HG03060 (cell line): ENCODE measurements around the gene NT5C1A.

Experiments used
- ATAC-seq: cut with Tn5 transposase; IDR thresholded peaks from one replicate; pipeline ENCODE4 v1.9.1; 2021; ENCODE audit warnings: low read depth, moderate number of reproducible peaks; ENCODE audit not compliant: unreplicated experiment

Gene NT5C1A

DNA sequence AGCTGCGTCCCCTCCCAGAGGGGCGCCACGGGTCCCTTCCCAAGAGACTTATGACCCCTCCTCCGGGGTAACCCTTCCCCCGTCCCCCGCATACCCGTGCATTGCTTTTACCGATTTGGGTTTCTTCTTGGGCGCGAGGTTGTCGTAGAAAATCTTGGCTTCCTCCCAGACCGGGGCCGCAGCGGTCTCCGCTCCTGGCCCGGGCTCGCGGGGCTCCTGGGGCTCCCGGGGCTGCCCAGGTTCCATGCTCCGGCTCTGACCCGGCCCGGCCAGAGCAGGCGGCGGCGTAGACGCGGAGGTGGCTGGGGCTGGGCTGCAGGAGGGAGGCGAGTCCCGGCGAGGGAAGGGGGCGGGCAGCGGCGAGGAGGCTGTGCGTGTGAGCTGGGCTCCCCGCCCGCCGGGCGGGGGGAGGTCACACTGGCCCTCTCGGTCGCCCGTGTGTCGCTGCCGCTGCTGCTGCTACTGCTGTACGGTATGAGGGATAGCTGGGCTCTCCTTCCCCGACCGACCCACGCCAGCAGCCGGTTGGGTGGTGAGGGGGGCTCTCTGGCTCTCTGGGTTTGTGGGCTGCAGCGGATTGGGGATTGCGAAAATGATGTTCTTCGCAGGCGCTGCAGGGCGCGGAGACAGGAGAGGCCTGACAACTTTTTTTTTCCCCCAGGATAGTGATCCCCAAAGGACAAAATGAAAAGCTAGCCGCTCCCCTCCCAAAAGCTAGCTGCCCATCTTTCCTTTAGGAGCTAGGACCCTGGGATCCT, at the start of gene NT5C1A:
TSS of gene NT5C1A (minus strand) at position 315 of the 758 bp plus-strand sequence. CDS start at position 246, 69 bp downstream.
- no peak for ATAC-seq

DNA sequence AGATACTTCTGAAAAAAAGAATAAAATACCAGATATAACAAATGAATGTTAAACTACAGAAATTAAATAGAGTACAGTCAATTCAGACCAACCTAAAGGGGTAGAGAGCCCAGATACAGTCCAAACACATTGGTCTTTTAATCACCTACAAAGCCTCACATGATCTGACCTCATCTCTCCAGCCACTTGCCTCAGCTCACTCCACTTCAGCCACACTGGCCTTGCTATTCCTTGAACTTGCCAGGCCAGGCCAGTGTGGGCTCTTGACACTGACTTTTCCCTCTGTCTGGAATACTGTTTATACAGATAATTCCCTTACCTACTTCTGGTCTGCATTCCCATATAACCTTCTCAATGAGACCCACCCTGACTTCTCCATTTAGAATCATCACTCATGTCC, 49.8 kb upstream of the NT5C1A start:
- ATAC-seq: no peak

DNA sequence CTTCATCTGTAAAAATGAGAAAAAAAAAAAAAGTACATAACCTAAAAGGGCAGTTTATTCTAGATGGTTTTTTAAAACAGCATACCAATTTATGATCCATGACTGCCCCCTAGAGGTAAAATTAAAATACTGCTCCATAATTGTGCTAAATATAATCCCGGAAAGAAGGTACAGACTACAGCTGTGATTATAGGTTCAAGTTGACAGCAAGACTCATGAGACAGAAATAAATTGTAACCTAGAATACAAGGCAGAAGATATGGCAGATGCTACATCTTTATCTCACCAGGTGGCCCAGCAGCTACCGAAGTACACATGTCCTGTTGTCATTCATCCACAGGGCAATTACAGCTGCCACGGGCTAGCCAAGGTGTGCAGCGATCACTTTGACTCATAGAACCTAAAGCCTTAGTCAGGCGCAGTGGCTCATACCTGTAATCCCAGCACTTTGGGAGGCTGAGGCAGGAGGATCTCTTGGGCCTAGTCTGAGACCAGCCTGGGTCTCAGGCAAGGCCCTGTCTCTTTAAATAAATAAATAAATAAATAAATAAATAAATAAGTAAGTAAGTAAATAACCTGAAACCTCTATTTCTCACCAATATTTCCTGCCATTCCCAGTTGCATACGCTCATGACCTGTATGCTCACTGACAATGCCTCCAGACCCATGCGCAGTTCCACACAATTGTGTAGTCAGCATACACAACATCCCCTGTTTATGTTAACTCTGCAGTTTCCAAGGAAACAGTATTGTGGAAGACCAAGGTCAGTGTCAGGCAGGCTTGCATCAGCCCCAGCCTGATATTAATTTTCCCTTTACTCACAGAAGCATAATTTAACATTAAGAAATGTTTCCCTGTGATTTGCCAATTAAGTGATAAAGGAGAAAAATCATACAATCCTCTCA, 48.4 kb upstream of the NT5C1A start:
- ATAC-seq: no peak

DNA sequence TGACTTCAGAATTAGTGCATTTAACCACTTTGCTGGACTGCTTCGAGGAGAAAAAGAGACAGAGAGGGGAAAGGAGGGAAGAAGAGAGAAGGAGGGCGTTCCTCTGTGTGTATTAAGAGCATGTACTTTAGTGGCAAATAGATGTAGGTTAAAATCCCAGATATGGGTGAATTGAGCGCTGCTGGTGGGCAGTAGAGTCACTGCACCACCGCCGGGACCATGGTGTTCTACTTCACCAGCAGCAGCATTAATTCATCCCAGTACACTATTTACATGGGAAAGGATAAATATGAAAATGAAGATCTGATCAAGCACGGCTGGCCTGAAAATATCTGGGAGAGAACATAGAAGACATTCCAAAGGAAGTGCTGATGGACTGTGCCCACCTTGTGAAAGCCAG, 45.9 kb upstream of the NT5C1A start:
- no peak for ATAC-seq

DNA sequence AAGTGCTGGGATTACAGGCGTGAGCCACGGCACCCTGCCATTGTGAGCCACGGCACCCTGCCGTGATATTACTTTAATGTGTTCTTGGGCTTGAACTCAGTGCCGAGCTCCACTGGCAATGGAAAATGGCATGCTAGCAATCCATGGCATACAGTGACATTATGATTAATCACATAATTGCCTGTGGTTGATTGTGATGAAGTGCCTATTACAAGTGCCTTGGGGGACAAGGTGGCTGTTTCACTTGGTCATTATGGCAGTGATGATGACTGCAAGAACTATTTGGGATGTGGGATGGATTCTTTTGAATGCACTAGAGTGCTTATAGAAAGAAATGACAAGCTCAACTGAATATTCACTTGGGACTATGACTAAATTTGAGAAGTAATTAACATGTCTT, 41.6 kb upstream of the NT5C1A start:
- no peak for ATAC-seq

DNA sequence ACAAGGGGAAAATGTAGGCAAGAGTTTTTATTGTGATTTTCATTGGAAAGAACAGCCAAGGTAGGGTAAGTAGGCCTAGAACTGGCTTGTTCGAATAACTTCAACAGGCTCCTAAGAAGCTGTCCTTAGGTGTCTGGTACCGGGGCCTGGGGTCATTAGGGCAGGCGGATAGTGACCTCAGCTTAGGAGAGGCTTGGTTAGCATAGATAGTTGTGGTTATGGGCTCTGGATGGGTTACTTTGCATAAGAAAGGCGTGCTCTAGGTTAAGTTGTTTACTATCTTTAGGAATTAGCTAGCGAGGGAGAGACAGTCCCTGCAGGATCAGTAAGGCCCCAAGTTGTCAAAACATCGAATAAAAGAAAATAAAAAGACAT, 40.0 kb upstream of the NT5C1A start:
- ATAC-seq: no peak

DNA sequence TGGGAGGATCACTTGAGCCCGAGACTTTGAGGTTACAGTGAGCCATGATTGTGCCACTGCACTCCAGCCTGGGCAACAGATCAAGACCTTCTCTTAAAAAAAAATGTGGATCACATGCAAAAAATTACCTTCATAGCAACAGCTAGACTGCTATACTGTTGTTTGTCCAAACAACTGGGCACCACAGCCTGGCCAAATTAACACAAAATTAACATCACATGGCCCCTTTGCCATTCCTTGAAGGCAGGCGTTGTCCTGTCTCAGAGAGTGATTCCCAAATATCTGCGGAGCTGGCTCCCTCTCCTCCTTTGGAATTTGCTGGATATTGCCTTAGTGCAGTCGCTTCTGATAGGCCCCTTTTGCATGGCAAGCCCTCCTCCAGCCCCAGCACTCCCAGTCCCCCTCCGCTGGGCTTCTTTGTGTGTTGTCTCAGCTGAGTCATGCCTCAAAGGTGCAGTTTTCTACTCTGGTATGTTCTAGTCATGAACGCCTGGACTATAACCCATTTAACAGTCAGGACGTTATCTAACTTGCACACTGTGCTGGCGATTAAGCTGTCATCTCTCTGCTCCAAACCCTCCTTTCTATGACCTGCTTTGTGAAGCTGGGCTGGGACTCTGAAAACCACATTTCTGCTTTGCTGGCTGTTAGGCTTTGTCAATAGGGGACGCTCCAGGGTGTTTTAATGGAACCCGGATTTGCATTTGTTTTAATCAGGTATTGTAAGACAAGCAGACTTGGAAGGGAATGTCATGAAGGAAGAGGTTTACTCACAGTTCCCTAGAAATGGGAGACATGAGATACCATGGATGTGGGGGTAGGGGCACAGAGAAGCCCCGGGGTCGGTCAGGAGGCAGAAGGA, 39.4 kb upstream of the NT5C1A start:
- no peak for ATAC-seq

DNA sequence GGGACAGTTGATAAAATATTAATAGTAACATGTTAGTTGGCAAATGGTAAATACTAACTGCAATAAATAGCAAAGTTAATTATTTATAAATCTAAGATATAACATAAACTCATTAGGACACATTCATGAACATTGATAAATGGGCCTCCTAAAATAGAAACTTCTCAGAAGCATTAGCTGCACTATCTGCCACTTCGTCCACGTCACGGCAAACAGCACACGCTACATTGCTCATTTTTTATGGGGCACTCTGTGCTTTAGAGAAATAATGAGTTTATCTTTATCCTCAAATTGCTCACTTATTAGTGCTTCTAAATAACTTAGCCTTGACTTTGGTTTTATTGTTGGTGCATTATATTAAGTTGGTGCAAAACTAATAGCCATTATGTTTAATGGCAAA, 35.6 kb upstream of the NT5C1A start:
- no peak for ATAC-seq

DNA sequence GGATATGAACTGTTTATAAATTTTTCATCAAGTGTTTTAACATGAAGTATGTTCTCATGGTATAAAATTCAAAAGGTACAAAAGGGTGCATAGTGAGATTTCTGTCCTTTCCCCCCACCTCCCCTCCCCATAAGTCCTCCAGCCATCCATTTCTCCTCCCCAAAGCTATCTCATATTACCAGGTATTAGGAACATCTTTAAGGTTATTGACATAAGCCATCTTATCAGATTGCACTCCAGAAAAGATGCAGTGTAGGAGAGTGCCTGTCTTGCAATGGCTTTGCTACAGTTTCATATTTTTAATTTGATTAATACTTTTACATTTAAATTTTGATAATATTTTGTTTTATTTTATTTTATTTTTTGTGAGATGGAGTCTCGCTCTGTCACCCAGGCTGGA, 32.9 kb upstream of the NT5C1A start:
- no peak for ATAC-seq

DNA sequence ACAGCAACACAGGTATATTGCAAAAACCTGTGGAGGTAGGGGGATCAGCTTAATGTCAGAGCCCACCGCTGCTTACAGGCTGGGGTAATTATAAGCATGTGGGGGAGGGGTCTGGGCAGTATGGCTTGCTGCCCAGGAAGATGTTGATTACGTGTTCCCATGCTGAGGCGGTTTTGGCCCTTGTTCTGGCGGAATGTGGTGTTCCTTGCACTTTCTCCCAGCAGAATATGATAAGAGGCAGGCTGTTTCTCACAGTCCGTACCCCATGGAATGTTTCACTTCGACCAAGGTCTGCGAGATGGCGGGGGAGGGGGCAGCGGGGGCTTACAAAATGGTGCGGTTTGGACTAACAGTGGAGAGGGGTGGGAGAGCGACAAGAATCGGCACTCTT, 29.1 kb upstream of the NT5C1A start:
- ATAC-seq: no peak

DNA sequence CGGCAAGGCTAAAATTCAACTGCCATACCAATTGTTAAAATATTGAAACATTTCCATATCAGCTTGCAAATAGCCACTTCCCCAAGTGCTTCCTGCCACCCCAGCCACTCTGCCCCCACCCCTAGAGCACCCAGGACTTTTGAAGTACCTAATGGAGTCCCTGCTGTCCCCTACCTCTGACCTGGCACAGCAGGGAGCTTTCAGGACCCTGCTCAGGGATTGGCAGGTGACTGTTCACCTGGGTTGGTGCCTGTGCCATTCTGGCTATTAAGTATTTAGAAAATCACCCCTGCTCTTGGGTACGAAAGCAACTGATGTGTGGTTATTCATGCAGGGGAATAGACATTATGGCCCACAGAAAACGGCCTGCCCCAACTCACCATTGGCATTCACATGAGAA, 28.4 kb upstream of the NT5C1A start:
- ATAC-seq: no peak

DNA sequence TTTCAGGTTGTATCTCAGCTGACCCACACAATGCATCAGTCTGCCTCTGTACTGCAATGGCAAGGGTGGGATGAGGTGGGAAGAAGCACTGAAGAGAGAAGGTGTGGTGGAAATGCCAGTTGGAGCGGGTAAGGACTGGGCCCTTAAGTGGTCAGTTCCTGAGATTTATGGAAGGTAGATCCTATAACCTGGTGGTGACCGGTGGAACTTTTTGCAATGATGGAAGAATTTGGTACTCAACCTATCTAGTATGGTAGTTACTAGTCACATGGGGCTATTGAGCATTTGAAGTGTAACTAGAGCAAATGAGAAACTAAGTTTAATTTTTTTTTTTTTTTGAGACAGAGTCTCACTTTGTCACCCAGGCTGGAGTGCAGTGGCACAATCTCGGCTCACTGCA, 27.5 kb upstream of the NT5C1A start:
- ATAC-seq: no peak

DNA sequence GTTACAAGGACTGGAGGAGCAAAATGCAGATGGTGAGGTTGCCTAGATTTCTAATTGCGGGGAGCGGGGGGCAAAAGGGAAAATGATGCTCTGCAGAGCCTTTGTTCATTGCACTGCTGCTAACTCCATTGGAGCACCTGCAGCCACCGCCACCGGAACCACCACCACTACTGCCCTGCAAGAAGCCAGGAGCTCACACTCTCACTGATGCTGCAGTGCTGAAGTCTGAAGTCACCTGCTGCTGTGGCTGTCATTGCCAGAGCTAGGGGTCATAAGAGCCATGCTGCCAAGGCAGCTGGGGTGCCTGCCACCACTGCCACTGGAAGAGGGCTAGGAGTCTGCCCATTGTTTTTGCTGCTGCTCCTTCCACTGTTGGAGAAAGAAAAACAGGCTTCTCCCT, 26.7 kb upstream of the NT5C1A start:
- no peak for ATAC-seq

DNA sequence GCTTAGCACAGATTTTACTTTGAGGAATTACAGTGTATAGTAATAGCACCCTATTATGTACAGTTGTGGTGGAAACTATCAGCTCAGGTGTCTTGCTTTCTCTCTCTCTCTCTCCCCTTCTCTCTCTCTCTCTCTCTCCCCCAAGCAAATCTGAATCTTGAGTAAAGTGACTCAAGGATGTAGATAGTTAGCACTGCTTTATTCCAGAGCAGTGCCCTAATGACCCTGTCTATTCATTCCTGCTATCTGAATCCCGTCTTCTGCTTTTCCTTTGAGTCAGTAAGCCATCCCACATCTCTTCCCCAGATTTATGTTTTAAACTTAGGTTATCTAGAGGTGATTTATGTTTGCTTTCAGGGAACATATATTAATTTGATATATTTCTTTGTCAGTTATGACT, 24.5 kb upstream of the NT5C1A start:
- ATAC-seq: no peak

DNA sequence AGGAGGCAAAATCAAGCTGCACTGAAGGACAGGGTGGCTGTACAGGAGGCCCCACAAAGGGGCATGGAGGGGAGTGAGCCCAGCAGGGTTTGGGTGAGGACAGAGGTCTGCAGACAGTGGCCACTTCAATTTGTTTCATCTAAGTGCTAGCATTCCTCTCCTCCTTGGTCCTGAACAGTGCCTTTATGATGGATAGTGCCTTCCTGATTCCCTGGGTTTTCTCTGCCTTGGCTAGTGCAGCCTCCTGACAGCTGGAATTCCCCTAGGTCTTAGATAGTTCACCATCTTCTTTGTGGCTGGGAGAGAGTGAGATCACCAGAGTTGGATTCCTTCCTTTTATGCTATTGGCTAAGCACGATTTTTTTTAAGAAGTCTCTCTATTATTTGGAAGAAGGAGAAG, 23.1 kb upstream of the NT5C1A start:
- no peak for ATAC-seq

DNA sequence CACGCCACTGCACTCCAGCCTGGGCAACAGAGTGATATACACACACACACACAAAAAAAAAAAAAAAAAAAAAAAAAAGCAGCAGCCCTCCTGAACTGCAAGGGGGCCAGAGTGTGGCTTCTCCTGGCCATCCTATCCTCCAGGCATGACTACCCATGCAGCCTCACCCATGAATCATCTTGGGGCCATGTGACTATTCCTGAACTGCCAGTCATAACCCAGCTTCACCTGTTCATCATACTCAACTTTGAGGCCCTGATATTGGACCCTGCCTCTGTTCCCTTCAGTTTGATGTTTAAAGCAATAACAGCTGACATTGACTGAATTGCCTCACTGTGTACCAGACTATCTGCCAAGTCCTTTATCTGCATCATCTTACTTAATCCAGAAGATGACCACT, 22.1 kb upstream of the NT5C1A start:
- ATAC-seq: no peak

DNA sequence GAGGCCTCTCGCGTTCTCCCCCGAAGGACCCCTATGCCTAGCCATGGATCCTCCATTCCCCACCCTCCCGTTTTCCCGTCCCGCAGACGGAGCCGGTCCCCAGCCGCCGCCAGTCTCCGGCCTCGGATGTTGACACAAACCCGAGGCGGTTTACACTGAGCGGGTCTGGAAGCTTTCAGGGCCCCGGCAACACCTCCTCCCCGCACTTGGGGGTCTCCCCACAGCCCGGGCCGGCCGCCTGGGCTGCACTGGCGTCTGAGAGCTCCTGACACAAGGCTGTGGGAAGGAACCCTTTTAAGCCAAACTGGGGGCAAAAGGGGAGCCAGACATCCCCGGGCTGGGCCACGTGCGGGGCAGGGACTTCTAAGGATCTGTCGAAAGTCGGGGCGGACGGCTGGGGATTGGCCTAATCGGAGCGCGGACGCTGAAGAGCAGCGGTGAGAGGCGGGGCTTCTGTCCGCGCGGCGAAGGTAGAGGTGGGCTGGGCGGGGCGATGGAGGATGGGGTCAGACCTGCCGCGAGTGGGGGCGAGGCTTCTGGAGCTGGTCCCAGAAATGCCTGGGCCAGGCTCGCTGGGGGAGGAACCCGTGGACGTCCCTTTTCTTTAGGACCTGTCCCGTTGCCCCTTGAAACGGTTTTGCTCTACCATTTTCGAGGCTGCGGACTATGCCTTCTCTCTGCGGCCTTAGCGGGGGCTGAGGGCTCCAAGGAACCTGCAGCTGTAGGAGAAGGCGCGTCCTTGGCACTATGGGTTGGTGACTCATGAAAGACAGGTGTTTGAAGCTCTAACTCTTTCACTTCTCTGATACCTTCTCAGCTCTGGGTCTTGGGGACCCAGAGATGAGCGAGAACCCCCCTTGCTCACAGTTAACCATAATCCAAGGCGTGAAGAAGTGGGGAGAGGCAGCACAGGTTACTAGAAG, 20.5 kb upstream of the NT5C1A start:
- ATAC-seq: no peak

DNA sequence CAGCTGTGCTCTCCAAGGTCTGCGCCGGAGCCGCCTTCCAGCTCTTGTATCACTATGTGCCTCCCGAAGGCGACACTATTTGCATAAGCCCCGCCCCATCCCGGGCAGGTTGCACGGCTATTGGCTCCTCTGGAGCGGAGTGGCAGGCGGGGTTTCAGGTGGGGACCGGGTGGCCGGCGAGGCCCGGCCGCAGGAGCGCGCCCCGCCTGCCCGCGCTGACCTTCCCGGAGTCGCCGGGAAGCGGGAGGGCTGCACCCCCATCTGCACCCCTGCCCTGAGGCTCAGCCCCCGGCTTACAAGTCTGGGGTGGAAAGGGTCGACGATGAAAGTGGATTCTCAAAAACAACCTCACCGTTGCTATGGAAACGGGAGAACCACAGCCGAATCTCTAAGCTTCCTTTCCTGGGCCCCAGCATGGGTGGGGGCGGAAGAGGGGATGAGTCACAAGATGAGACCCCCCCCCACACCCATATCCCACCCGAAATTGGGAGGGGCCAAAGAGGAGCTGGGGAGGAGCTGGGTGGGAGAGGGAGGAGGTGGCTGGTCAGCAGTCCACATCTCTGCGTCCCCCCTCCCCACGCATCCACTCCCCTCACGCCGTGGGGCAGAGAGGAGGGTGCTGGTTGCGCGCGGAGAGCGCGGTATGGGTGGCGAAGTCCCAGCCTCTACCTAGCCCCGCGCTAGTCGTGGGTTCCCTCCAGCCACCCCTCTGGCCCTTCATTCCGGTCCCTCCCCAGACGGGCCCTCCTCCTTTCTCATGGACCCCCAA, 19.7 kb upstream of the NT5C1A start, which contains the start of gene HPCAL4:
TSS of gene HPCAL4 (minus strand) at position 51 of the 769 bp plus-strand sequence. CDS start 6,830 bp downstream, outside the sequence.
- ATAC-seq: no peak

DNA sequence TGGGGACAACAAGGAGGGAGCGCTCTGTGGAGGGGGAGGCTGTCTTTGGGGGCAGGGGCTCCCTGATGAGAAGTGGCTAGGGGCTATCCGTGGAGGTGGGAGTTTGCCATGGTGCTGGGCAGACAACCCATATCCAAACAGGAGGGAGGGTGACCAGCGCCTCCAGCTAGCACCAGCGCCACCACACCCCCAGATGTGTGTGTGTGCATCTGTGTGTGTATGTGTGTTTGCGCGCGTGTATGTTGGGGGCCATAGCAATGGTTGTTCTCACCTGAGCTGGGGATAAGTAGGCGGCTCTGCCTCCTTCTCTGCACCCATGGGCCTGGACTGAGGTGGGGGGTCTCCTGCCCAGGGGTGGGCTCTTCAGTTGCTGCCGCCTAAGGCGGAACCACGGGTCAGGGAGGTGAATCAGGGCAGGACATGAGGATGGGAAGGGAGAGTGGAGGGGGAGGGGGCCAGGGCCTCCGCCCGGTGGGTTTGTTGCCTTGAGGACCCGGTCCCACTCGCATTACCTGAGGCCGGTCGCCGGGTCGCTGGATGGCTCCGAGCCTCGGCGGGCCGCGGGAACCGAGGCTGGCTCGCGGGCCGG, 19.0 kb upstream of the NT5C1A start:
- ATAC-seq: no peak
